GM21529 (cell line): Measurements from ENCODE around the gene DNM1.
"Not testable (repeated sequence)": the region's sequence is repeated elsewhere in the genome, so short reads cannot be mapped to it uniquely, and the experiment has no call there.

Experiments used
- ATAC-seq: cut with Tn5 transposase; IDR thresholded peaks from one replicate; pipeline ENCODE4 v1.9.1; 2021; ENCODE audit not compliant: unreplicated experiment

The DNM1 gene

DNA sequence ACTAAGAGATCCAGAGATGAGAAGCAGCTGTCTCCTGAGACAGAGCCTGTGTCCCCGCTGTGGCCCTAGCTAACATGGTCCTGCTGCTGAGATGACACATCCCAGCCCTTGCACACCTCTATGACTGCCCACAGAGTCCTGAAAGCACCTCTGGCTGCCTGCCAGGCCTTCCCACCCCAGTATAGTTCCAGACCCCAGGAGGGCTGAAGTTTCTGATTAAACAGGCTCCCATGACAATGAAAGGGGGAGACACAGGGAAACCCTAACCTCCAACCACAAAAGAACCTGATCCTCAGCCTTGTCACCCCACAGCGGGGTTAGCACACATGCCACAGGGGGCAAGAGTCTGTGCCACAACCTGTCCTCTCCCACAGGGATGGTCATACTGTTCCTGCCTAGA, 27.5 kb upstream of the DNM1 start:
- ATAC-seq = no peak

DNA sequence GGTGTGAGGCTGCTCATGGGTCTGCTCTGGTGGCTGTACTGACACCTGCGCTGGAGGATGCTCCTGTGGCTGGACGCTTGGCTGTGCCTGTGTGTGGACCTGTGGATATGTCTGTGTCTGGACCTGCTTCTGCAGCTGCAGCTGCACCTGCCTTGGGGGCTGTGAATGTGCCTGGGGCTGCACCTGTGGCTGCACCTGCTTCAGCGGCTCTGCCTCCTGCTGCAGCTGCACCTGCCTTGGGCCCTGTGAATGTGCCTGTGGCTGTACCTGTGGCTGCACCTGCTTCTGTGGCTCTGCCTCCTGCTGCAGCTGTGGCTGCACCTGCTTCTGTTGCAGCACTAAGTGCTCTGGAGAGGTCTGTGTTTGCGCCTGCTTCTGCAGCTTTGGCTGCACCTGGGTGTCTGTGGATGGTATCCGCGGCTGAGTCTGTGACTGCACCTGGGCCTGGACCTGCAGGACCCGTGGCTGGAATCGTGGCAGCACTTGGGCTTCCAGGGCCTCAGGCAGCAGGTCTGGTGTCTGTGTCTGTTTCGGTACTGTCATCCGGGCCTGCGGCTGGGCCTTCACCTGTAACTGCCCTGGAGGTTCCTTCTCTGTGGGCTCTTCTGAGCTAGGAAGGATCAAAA, 24.3 kb upstream of the DNM1 start:
- ATAC-seq = no peak

DNA sequence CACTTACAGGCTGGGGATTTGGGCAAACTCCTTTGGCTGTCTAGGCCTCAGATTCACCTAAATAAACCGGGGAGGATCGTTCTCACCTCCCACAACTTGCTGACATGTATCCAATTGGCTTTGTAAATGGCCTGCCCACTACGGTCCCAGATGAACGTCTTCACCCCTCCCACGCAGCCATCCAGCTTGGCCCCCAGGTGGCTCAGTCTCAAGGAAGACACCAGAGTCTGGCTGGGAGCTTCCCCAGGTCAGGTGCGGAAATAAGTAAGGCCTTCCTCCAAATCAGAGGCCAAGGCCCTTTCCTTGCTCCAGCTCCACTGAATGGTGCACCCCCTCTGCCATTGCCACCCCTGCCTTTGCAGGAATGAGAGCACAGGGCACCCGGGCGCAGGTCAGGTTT, 23.2 kb upstream of the DNM1 start:
- no peak for ATAC-seq

DNA sequence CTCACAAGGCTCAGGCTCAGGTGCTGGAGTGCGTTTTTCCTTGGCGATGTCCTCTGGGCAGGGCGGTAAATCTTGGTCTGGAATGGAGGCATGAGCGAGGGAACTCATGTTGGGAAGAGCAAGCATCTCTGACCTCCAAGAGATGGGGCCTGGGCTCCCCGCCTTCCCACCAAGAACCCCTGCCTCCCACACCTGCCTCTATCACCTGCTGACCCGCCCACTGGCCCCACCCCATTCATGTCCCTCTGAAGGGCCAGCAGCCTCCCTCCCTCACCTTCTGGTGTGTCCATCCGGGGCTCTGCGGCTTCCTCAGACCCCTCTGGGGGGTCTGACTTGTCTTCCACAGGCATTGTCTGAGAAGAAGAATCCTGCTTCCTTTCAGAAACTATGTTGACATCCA, 22.7 kb upstream of the DNM1 start:
- ATAC-seq = no peak

DNA sequence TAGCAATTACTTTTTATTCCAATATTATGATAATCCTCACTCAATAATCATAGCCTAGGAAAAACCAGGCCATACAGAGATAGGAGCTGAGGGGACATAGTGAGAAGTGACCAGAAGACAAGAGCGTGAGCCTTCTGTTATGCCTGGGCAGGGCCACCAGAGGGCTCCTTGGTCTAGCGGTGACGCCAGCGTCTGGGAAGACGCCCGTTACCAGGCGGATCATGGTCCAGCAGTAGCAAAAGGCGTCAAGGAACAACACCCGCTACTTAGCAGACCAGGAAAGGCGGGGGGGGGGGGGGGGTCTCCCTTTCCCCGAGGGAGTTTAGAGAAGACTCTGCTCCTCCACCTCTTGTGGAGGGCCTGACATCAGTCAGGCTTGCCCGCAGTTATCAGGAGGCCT, 21.7 kb upstream of the DNM1 start:
- ATAC-seq = not testable (repeated sequence)

DNA sequence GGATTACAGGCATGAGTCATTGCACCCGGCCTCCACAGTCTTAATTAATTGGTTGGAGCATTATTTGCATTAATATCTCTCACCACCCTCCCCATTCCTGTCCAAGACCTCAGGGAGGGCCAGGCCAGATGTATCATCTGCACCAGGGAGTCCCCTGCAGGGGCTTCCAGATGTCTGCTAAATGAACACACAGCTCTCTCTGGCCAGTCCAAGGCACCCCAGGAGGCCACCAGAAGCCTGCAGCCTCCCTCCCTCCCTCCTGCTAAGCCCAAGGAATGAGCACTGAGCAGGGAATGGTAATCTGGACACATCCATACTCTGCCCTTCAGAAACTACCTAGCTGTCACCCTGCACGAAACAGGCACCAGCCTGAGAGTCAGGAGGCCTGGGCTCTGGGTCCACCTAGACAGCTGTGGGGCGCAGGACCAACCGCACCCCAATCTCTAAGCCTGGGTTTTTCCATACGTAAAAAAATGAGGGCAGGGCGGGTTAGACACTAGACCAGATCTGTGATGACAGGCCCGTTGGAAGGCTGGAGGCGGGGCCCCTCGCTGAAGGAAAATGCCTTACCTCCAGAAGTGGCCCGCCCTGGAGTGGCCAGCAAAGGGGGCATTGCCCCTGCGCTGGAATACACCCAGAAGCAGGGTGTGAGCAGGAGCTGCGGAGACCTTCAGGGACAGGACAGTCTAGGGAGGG, 20.1 kb upstream of the DNM1 start:
- ATAC-seq = no peak

DNA sequence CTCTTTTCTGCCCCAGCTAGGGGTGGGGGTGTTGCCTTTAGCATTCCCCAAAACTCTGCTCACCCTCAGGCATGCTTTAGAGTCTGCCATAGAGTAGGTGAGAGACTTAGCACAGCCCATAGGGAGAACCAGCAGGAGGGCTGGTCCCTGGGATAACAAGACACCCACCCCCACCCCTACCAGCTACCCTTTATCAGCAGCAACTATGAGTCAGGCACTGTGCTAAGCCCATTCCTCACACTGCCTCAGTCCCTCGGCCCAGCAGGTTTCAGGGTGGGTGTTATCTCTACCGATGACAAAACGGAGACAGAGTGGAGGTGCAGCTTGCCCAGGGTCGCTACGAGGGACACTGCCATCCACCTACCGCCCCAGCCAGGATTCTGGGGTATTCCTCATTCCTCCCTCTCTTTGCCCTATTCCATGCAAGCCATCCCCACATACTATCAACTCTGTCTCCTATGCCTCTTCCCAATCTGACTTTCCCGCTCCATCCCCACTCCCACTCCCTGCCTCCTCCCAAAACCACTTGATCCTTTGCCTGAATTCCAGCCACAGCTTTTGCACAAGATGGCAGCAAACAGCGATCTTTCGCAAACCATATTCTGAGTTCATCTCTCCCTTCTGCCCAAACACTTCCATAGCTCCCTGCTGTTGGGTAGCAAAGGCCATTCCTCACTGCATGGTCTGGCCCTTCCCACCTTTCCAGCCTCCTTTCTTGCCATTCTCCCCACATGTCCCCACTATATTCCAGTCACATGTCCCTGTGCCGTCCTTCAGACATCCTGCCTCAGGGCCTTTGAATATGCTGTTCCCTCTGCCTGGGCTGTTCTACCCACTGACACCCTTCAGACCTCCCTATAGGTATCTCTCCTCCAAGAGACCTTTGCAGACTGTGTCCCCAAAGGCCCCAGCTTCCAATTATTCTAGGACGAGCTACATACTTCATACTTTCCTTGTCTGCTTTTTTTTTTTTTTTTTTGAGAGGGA, 16.9 kb upstream of the DNM1 start:
- no peak for ATAC-seq

DNA sequence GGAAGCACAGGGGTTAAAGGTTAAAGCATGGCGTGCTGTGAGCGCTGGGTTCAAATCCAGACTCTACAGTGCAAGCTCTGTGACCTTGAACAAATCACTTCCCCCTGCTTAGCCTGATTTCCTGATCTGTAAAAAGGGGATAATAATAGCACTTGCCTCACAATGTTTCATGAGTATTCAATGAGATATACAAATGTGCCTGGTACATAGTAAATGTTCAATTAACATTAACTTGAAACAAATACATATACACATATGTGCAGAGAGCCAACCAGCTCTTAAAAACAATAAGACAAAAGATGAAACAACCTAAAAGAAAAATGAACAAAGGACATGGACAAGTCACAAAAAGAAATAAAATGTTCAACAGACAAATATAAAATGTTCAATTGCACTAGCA, 15.8 kb upstream of the DNM1 start:
- no peak for ATAC-seq

DNA sequence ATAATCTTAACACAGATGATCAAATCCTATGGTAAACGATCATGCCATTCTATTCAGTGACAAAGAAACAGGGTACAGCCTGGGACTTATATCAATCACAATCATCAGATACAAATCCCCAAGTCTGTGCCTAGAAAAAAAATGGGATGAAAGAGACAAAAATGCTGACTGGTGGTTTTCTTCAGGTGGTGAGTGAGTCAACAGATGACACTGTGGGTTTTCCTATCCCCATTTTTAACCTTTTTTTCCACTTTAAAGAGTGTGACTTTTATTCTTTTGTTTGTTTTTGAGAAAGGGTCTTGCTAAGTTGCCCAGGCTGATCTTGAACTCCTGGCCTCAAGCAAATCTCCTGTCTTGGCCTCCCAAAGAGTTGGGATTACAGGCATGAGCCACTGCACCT, 15.0 kb upstream of the DNM1 start:
- ATAC-seq = no peak

DNA sequence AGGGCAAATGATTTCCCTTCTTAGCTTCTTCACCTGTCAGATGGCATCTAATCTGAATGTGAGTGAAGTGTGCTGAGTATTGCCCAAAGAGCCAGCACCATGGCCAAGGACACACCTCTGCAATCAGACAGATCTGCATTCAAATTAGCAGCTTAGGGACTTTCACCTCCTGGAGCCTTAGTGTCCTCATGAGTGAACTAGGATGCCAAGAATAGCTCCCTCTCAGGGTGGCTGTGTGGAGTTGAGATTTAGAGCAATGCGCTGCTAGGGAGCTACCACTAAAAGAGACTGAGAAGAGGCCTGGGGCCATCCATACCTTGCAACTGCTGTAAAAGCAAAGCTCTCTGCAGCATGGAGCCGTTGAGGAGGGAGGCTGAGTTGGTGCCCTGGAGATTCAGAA, 13.2 kb upstream of the DNM1 start:
- ATAC-seq = no peak

DNA sequence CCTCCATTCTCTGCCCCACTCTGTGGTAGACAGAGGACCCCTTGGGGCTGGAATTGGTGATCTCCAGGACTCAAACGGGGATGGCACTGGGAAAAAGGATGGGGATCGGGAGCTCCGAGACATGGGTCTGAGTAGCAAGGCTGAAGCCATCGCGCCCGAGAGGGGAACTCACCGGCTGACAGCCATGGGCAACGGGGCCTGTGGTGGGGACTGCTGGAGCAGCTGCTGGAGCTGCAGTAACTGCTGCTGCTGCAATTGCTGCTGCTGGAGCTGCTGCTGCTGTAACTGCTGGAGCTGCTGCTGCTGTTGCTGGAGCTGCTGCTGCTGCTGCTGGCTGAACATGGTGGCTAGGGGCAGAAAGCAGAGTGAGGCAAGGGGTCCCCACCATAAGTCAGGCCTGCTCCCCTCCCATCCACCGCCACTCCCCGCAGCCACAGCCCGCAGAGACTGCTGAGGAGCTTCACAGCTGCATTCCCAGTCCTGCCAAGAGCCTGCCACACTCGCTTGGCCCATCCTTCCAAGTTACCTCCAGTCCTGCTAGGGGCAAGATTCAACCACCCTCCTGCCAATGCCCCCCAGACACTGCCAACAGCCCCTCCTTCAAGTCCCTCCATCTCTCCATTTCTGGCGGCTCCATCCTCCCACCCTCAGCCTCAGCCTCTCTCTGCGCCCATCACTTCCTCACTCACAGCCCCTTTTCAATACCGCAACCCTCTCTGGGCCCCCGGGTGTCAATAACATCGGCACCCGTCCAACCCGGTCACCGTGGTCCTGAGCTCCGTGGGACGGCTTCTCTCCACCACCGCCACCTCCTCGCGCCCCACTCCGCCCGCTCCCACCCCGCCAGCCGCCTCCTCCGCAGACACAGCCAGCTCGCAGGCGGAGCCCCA, 12.4 kb upstream of the DNM1 start:
- peak; percentile 24 for ATAC-seq

DNA sequence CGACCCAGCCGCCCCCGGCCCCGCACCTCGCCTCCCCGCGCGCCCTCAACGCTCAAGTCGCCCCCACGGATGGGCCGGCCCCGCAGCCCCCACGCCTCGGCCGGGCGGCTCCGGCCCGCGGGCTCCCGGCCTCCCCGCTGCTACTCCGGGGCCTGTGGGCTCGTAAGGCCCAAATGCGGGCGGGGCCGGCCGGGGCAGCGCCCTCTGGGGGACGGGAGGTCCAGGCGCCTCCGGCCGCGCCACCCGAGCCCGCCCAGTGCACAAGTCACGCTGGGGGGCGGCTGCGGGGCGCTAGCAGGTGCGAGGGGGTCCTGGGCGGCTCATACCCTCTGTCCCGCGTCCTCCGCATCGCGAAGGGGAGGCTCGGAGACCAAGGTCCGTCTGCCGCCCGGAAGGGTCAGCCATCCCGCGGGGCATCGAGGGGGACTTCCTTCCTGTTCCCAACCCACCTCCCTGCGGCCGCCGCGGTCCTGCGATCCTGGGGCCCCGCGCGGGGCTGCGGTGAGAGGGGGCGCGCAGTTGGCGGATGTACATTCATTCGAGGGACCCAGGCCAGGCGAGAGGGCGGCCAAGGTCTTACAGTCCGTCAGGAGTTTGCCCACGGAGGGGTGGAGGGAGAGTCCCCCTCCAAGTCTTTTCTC, 11.7 kb upstream of the DNM1 start, which contains the start of gene CIZ1:
Gene CIZ1, minus strand, starts transcription at position 167 of the 641 bp plus-strand sequence. CDS start 715 bp downstream, outside the sequence.
- ATAC-seq = peak; percentile 78

DNA sequence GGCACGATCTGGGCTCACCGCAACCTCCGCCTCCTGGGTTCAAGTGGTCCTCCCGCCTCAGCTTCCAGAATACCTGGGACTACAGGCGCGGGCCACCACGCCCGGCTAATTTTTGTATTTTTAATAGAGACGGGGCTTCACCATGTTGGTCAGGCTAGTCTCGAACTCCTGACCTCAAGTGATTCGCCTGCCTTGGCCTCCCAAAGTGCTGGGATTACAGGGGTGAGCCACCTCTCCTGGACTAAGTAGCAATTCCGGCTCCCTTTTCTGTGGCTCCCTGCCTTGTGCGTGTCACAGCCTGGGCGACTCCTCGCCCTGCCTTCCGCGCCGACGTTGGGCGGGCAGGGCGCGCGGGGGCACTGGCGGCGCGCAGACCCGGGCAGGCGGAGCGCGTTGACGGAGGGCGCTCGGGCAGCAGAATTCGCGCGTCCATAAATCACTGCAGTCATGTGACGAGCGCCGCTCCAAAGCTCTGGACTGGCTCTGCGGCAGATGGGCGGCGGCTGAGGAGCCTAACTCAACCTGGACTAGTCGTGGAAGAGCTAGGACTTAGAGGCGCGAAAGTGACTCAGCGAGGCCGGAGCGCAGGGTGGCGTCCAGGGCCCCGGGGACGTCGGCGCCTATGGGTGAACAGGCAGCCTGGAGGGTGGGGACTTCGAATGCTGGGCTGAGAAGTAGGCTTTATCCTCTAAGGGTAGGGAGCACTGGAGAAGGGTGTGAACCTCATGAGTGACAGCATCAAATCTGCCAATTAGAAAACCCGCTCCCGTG, 10.4 kb upstream of the DNM1 start:
- ATAC-seq = no peak

DNA sequence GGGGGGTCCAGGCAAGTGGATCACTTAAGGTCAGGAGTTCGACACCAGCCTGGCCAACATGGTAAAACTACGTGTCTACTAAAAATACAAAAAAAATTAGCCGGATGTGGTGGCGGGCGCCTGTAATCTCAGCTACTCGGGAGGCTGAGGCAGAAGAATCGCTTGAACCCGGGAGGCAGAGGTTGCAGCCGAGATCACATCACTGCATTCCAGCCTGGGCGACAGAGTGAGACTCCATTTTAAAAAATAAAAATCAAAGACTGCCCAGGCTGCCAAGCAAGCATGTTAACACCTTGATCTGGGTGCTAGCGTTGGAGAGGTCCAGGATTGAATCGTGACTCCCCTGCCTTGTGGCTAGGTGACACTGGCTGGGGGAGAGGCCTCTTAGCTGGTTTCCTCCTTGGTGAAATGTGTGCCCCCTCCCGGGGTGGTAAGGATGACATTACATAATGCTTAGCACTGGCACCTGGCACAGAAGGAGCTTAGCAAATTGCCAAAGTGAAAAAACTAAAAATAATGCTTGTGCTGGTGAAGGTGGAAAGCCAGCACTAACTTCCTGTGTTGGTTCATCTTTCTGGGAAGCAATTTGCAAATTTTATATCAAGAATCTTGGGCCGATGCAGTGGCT, 9.6 kb upstream of the DNM1 start:
- no peak for ATAC-seq

DNA sequence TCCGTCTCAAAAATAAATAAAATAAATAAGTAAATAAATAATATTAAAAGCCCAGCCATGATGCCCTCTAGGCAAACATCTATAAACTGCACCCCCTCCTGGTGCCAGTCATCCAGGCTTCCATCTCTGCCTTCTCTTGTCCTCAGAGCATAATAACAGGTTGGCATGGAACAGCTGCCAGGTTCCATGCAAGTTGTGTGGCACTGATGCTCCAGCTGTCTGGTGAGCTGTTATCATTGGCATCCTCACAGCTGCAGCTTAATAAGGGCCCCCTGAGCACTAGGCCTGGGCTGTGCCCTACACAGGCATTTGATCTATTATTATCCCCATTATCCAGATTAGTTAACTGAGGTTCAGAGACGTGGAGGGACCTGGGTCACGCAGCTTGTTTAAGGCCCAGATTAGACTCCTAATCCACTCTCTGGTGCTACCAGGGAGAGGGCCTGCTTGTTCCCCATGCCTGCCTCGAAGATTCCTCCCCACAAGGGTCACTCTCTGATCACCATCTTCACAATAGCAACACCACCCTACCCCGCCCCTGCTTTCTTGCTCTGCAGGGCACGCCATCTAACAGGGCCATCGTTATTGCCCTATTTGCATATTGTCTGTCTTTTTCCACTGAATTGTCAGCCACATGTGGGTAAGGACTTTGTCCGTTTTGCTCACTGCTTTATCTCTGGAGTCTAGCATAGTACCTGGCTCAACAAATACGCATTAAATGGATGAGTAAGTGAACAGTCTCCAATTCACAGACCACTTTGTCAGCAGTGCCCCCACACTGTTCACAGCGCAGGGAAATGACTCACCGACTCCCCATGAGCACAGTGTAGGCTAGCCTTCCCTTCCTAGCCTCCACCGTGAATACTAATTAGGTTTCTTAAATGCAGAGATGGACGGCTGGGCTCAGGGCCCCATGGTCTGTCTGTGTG, 1.5 kb upstream of the DNM1 start:
- ATAC-seq = no peak

DNA sequence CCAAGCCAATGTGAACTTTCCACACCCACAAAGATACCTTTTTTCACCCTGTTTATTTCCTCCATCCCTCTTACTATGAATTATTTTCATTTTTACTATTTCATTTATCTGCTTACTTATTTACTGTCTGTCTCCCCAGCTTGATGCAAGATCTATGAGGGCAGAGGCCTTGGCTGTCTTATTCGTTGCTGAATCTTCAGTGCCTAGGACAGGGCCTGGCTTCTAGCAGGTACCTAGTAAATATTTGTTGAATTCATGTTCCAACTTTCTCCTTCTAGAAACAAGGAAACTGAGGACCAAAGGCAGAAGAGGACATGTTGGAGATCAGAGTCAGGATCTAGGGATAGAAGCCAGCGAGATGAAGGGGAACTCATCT, 543 bp upstream of the DNM1 start:
- no peak for ATAC-seq

DNA sequence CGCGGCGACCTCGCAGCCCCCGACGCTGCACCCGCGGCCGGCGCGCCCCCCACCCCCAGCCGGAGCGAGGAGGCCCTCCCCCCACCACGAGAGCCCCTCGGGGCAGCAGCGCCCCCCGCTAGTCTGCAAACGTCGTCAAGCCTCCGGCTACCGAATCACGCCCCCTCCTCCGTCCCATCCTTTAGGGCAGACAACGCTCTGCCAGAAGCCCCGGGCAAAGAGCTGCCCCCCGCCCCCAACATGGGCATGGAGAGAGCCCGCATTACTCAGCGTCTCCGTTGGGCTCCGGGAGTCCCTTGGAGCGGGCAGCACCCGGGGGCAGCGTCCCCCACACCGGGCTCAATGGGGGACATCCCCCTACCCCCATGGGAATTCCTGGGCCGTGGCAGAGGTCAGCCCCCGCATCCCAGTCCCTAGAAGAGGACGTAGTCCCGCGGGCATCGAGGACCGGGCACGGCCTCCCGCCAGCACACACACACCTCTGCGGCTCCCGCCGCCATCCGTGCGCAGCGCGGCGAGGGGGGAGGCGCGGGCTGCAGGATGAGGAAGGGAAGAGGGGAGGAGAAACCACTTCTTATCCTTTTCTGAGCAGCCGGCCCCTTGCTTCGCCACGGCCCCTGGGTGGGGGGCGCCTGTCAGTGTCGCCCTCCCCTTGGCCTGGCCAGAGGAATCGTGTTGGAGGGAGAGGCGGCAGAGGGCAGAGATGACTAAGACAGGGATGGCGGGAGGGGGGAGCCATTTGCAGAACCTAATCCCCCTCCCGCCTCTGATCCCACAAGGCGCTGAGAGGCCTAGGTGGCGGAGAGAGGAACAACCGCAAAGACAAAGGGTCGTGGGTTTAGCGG, 750 bp downstream of the DNM1 start:
- no peak for ATAC-seq
